SK-N-SH treated with all-trans-retinoic acid at 6 μM for 48 hours (cell line): ENCODE results near the gene SPEM2.

ENCODE experiments used
- ATAC-seq: fragments of 200-7000 bp; cut with Tn5 transposase; 3 replicates; pipeline ENCODE4 v1.9.1; 2020; ENCODE audit warnings: mild to moderate bottlenecking, moderate library complexity
- ARNTL ChIP-seq: fragments of 450-650 bp; formaldehyde crosslinking; IDR thresholded peaks from 2 replicates; pipeline ENCODE4 v1.5.0; 2020; ENCODE audit warnings: low read depth, mild to moderate bottlenecking, moderate library complexity, borderline replicate concordance
- BACH2 ChIP-seq: fragments of 250-450 bp; sonication (Bioruptor Pico); IDR thresholded peaks from 2 replicates; pipeline ENCODE4 v1.9.0; 2021; ENCODE audit warnings: mild to moderate bottlenecking, borderline replicate concordance
- ESRRG ChIP-seq: fragments of 250-450 bp; sonication (Bioruptor Pico); IDR thresholded peaks from 2 replicates; pipeline ENCODE4 v1.6.1; 2021; ENCODE audit warnings: mild to moderate bottlenecking
- GLIS3 ChIP-seq: fragments of 250-450 bp; sonication (Bioruptor Pico); IDR thresholded peaks from 2 replicates; pipeline ENCODE4 v1.5.0; 2020; ENCODE audit warnings: mild to moderate bottlenecking, moderate library complexity
- ISL1 ChIP-seq: fragments of 250-450 bp; sonication (Bioruptor Pico); IDR thresholded peaks from 2 replicates; pipeline ENCODE4 v2.1.2; 2022; ENCODE audit warnings: mild to moderate bottlenecking, moderate library complexity
- OSR1 ChIP-seq: fragments of 250-450 bp; sonication (Bioruptor Pico); IDR thresholded peaks from 2 replicates; pipeline ENCODE4 v1.8.0; 2022; ENCODE audit warnings: moderate library complexity, mild to moderate bottlenecking, inconsistent platforms
- RARB ChIP-seq: fragments of 250-450 bp; sonication (Bioruptor Pico); IDR thresholded peaks from 2 replicates; pipeline ENCODE4 v1.8.0; 2021; ENCODE audit warnings: mild to moderate bottlenecking, moderate library complexity
- TCF4 ChIP-seq: fragments of 250-450 bp; sonication (Bioruptor Pico); IDR thresholded peaks from 2 replicates; pipeline ENCODE4 v1.8.0; 2021; ENCODE audit warnings: mild to moderate bottlenecking, moderate library complexity, borderline replicate concordance
- TOX ChIP-seq: fragments of 250-450 bp; sonication (Bioruptor Pico); IDR thresholded peaks from 2 replicates; pipeline ENCODE4 v1.8.0; 2021; ENCODE audit warnings: mild to moderate bottlenecking, moderate library complexity, borderline replicate concordance
- ZFP3 ChIP-seq: fragments of 250-450 bp; sonication (Bioruptor Pico); IDR thresholded peaks from 2 replicates; pipeline ENCODE4 v1.5.0; 2020; ENCODE audit warnings: mild to moderate bottlenecking, moderate library complexity
- ZFP30 ChIP-seq: fragments of 450-650 bp; formaldehyde crosslinking; IDR thresholded peaks from 2 replicates; pipeline ENCODE4 v1.5.0; 2022; ENCODE audit warnings: mild to moderate bottlenecking, moderate library complexity
- ZNF70 ChIP-seq: fragments of 450-650 bp; formaldehyde crosslinking; IDR thresholded peaks from 2 replicates; pipeline ENCODE4 v1.5.0; 2020; ENCODE audit warnings: mild to moderate bottlenecking, moderate library complexity
- ZNF8 ChIP-seq: fragments of 450-650 bp; formaldehyde crosslinking; IDR thresholded peaks from 2 replicates; pipeline ENCODE4 v1.5.0; 2020; ENCODE audit warnings: mild to moderate bottlenecking, moderate library complexity
- TF ChIP-seq, protein P1 (sequence below): fragments of 250-450 bp; sonication (Bioruptor Pico); IDR thresholded peaks from 2 replicates; pipeline ENCODE4 v1.5.1; 2020; ENCODE audit warnings: low read depth, mild to moderate bottlenecking, moderate library complexity
- TF ChIP-seq, protein P2 (sequence below): fragments of 250-450 bp; sonication (Bioruptor Pico); IDR thresholded peaks from 2 replicates; pipeline ENCODE4 v1.8.0; 2020; ENCODE audit warnings: mild to moderate bottlenecking, moderate library complexity, borderline replicate concordance
- TF ChIP-seq, protein P3 (sequence below): fragments of 250-450 bp; sonication (Bioruptor Pico); IDR thresholded peaks from 2 replicates; pipeline ENCODE4 v1.5.0; 2020; ENCODE audit warnings: mild to moderate bottlenecking, moderate library complexity
- TF ChIP-seq, protein P4 (sequence below): fragments of 250-450 bp; sonication (Bioruptor Pico); IDR thresholded peaks from 2 replicates; pipeline ENCODE4 v1.5.1; 2021; ENCODE audit warnings: mild to moderate bottlenecking, moderate library complexity
- TF ChIP-seq, protein P5 (sequence below): fragments of 250-450 bp; sonication (Bioruptor Pico); IDR thresholded peaks from 2 replicates; pipeline ENCODE4 v1.8.0; 2021; ENCODE audit warnings: low read depth, mild to moderate bottlenecking, moderate library complexity, borderline replicate concordance

The SPEM2 gene

DNA sequence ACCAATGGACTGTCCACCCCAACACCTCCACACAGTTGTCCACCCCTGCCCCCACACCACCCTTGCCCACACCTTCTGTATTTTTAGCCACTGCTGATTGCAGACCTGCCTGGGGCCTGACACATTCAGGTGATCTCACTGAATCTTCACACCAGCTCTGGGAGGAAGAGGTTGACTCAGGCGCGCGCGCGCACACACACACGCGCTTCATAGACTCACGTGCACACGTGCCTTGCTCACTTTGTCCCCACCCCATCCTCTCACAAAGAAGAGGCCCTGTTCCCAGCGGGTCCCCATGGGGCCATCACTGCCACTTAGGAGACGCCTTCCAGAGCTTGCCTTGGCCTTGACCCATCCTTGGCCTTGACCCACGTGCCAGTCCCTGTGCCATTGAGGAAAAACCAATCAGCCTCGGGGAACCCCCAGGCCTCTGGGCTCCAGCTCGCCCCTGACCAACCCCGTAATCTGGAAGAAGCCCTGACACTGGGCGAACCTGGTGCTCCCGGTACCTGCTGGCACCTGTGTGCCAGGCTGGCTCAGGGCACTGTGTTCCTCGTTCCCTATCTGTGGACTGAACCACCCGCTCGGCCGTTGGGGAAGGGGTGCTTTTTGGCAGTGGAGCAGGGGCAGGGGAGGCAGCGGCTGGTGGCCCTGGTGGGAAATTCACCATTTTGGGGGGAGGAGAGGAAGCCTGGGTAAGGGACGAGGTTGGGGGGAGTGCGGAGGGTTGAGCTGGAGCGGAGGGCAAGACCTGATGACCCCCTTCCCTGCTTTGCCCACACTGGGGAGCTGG is 14.6 kb upstream of the SPEM2 start:
- ATAC-seq: no peak
- TF ChIP-seq, protein P1, sequence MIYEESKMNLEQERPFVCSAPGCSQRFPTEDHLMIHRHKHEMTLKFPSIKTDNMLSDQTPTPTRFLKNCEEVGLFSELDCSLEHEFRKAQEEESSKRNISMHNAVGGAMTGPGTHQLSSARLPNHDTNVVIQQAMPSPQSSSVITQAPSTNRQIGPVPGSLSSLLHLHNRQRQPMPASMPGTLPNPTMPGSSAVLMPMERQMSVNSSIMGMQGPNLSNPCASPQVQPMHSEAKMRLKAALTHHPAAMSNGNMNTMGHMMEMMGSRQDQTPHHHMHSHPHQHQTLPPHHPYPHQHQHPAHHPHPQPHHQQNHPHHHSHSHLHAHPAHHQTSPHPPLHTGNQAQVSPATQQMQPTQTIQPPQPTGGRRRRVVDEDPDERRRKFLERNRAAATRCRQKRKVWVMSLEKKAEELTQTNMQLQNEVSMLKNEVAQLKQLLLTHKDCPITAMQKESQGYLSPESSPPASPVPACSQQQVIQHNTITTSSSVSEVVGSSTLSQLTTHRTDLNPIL (CRISPR knock-in tag): no peak
- TF ChIP-seq ESRRG: no peak
- no peak for TF ChIP-seq OSR1 (CRISPR knock-in tag)
- no peak for TF ChIP-seq TCF4 (CRISPR knock-in tag)
- TF ChIP-seq, protein P2, sequence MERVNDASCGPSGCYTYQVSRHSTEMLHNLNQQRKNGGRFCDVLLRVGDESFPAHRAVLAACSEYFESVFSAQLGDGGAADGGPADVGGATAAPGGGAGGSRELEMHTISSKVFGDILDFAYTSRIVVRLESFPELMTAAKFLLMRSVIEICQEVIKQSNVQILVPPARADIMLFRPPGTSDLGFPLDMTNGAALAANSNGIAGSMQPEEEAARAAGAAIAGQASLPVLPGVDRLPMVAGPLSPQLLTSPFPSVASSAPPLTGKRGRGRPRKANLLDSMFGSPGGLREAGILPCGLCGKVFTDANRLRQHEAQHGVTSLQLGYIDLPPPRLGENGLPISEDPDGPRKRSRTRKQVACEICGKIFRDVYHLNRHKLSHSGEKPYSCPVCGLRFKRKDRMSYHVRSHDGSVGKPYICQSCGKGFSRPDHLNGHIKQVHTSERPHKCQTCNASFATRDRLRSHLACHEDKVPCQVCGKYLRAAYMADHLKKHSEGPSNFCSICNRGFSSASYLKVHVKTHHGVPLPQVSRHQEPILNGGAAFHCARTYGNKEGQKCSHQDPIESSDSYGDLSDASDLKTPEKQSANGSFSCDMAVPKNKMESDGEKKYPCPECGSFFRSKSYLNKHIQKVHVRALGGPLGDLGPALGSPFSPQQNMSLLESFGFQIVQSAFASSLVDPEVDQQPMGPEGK (CRISPR knock-in tag): no peak
- TF ChIP-seq GLIS3 (CRISPR knock-in tag): no peak
- TF ChIP-seq ZNF70 (CRISPR knock-in tag): no peak
- no peak for TF ChIP-seq ISL1 (CRISPR knock-in tag)
- no peak for TF ChIP-seq ZFP3 (CRISPR knock-in tag)
- TF ChIP-seq, protein P3, sequence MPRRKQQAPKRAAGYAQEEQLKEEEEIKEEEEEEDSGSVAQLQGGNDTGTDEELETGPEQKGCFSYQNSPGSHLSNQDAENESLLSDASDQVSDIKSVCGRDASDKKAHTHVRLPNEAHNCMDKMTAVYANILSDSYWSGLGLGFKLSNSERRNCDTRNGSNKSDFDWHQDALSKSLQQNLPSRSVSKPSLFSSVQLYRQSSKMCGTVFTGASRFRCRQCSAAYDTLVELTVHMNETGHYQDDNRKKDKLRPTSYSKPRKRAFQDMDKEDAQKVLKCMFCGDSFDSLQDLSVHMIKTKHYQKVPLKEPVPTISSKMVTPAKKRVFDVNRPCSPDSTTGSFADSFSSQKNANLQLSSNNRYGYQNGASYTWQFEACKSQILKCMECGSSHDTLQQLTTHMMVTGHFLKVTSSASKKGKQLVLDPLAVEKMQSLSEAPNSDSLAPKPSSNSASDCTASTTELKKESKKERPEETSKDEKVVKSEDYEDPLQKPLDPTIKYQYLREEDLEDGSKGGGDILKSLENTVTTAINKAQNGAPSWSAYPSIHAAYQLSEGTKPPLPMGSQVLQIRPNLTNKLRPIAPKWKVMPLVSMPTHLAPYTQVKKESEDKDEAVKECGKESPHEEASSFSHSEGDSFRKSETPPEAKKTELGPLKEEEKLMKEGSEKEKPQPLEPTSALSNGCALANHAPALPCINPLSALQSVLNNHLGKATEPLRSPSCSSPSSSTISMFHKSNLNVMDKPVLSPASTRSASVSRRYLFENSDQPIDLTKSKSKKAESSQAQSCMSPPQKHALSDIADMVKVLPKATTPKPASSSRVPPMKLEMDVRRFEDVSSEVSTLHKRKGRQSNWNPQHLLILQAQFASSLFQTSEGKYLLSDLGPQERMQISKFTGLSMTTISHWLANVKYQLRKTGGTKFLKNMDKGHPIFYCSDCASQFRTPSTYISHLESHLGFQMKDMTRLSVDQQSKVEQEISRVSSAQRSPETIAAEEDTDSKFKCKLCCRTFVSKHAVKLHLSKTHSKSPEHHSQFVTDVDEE (CRISPR knock-in tag): no peak
- TF ChIP-seq TOX (CRISPR knock-in tag): no peak

DNA sequence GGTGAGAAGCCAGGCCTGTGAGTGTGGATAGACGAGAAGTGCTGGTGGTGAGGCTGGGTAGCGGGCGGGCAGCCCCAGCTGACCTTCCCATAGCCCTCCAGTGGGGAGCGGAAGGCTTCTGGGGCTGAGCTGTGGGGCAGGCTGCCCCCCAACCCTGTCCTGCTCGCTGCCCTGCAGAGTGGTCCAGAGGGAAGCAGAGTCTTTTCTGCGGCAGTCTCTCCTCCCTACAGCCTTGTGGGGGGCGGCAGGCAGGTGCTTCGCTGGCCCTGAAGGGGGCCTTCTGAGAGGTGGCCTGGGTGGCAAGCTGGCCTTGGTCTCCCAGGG is 14.0 kb upstream of the SPEM2 start:
- TF ChIP-seq ZFP30 (CRISPR knock-in tag) (no peak), RARB (CRISPR knock-in tag) (no peak), ZNF70 (CRISPR knock-in tag) (no peak)
- no peak for ATAC-seq

DNA sequence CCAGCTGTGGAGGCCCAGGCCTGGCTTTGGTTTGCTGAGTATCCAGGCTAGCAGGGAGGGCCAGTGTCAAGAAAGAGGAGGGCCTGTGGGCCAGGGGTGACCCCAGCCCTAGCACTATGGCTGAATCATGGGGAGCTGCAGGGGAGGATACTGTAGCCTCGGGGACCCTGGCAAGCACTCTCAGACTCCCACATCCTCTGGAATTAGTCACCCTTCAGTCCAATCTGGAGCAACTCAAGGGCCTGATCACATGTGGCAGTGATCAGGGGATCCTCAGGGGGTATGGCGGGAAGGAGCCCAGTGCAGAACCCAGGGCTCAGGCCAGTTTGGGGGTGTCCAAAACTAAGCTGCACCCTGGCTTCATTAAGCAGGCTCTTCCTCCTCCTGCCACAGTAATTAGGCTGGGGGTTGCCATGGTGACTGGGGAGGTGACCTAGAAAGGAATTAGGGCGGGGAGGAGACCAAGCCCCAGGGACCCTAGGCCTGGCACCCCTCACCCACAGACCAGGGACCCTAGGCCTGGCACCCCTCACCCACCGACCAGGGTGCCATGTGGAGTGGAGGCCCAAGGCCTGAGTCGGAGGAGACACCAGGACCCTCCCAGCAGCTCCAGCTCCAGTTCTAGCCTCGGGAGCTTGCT is 11.9 kb upstream of the SPEM2 start:
- ATAC-seq: no peak; the same call in 2 of the 3 replicates
- no peak for TF ChIP-seq OSR1 (CRISPR knock-in tag)
- no peak for TF ChIP-seq TOX (CRISPR knock-in tag)
- TF ChIP-seq TCF4 (CRISPR knock-in tag): no peak
- TF ChIP-seq, protein P4, sequence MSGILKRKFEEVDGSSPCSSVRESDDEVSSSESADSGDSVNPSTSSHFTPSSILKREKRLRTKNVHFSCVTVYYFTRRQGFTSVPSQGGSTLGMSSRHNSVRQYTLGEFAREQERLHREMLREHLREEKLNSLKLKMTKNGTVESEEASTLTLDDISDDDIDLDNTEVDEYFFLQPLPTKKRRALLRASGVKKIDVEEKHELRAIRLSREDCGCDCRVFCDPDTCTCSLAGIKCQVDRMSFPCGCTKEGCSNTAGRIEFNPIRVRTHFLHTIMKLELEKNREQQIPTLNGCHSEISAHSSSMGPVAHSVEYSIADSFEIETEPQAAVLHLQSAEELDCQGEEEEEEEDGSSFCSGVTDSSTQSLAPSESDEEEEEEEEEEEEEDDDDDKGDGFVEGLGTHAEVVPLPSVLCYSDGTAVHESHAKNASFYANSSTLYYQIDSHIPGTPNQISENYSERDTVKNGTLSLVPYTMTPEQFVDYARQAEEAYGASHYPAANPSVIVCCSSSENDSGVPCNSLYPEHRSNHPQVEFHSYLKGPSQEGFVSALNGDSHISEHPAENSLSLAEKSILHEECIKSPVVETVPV: no peak
- TF ChIP-seq, protein P5, sequence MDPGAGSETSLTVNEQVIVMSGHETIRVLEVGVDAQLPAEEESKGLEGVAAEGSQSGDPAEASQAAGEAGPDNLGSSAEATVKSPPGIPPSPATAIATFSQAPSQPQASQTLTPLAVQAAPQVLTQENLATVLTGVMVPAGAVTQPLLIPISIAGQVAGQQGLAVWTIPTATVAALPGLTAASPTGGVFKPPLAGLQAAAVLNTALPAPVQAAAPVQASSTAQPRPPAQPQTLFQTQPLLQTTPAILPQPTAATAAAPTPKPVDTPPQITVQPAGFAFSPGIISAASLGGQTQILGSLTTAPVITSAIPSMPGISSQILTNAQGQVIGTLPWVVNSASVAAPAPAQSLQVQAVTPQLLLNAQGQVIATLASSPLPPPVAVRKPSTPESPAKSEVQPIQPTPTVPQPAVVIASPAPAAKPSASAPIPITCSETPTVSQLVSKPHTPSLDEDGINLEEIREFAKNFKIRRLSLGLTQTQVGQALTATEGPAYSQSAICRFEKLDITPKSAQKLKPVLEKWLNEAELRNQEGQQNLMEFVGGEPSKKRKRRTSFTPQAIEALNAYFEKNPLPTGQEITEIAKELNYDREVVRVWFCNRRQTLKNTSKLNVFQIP (CRISPR knock-in tag): no peak
- no peak for TF ChIP-seq ESRRG
- TF ChIP-seq ARNTL (CRISPR knock-in tag): no peak

DNA sequence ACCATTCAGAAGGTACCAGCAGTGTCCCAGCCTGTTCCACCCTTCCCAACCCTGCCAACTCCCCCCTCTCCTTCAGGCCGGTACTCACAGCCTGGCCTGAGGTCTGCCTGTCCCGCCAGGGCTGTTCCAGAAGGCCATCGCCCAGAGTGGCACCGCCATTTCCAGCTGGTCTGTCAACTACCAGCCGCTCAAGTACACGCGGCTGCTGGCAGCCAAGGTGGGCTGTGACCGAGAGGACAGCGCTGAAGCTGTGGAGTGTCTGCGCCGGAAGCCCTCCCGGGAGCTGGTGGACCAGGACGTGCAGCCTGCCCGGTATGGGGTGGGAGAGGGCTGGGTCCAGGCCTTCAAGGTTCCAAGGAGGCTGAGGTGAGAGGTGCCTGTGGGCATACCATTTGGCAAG is 10.6 kb upstream of the SPEM2 start:
- ATAC-seq: no peak
- TF ChIP-seq, protein P2 (CRISPR knock-in tag): no peak
- TF ChIP-seq, protein P5 (CRISPR knock-in tag): no peak
- TF ChIP-seq, protein P4: no peak
- TF ChIP-seq BACH2 (CRISPR knock-in tag) (no peak), ISL1 (CRISPR knock-in tag) (no peak), GLIS3 (CRISPR knock-in tag) (no peak), ZNF8 (CRISPR knock-in tag) (no peak), TOX (CRISPR knock-in tag) (no peak)
